Glutamatergic neuron (in vitro differentiated cells): ENCODE data around the gene CDC14B. TPM values are rescaled to one million over a fixed set of nuclear protein-coding genes. Genes with fewer than 3 reads are reported as not detected.

Source experiments
- DNase-seq: peaks from one replicate; pipeline ENCODE4 v3.0.0; 2022
- H3K27ac Mint-ChIP-seq: one replicate; pipeline ENCODE4 v1.8.0; 2020; ENCODE audit warnings: mild to moderate bottlenecking, mixed read lengths, inconsistent platforms; ENCODE audit not compliant: unreplicated experiment
- H3K27me3 Mint-ChIP-seq: one replicate; pipeline ENCODE4 v1.8.0; 2020; ENCODE audit warnings: mild to moderate bottlenecking, moderate library complexity, mixed read lengths, inconsistent platforms; ENCODE audit not compliant: unreplicated experiment
- H3K36me3 Mint-ChIP-seq: one replicate; pipeline ENCODE4 v1.8.0; 2020; ENCODE audit warnings: mild to moderate bottlenecking, mixed read lengths, inconsistent platforms; ENCODE audit not compliant: unreplicated experiment
- H3K4me1 Mint-ChIP-seq: one replicate; pipeline ENCODE4 v1.8.0; 2020; ENCODE audit warnings: mild to moderate bottlenecking, low read depth, mixed read lengths, inconsistent platforms; ENCODE audit not compliant: unreplicated experiment
- H3K4me3 Mint-ChIP-seq: one replicate; pipeline ENCODE4 v1.8.0; 2020; ENCODE audit warnings: mild to moderate bottlenecking, mixed read lengths, inconsistent platforms; ENCODE audit not compliant: unreplicated experiment
- H3K9me3 Mint-ChIP-seq: one replicate; pipeline ENCODE4 v1.8.0; 2020; ENCODE audit warnings: mild to moderate bottlenecking, moderate library complexity, mixed read lengths, inconsistent platforms; ENCODE audit not compliant: unreplicated experiment
- CTCF ChIP-seq: fragments of 200-600 bp; sonication (generic); IDR thresholded peaks from one replicate; pipeline ENCODE4 v1.5.0; 2021; ENCODE audit not compliant: partially characterized antibody, unreplicated experiment
- total RNA-seq: library from RNA; stranded (reverse); fragmentation: NEBNext Ultra II Directional; extraction: Animal tissue kit (Norgen Biotek cat#: 25700); gene quantifications from one replicate; pipeline ENCODE4 v1.2.1, GENCODE V29; 2021; ENCODE audit not compliant: unreplicated experiment

CDC14B gene
- total RNA-seq, 1 donor from 2014 or later = 9.2 TPM

DNA sequence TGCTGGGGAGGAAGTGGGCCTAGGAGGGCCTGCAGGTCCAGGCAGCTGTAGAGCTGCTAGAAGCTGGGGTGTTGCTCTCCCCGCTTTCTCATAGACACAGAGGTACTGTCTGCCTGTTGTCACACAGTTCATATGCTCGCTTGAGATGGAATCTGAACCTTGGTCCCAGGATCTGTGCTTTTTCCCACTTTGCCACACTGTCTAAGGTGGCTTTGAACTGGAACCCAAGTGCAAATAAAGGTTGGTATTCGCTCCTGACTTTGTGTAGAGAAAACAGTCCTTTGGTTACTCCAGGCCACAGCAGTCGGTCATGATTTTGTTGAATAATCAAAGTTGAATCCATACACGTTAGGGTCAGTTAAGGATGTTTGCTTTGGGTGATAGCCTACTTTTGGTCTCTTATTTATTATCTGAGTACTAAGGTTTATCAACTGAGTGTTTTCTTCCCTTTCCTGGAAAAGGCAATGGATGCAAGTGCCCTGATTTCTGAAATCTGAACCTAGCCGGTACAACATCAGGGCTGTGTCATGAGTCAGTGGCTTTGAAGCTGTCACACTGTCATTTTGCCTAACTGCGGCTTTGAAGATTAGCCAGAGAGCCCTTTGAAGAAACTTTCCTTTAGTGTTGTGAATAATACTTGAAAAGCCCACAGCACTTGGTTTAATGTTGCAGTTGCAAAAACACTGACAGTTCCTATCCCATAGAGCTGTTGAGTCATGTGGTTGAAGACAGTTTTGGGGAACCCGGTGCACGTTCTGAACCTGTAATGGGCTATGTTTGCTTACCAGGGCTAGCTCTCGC, 128.4 kb downstream of the CDC14B start:
- no peak for TF ChIP-seq CTCF
- DNase-seq = no peak
- H3K4me3 Mint-ChIP-seq = no peak overlapping the region
- peaks cover 2% of the 10 kb centered on the region for H3K9me3 Mint-ChIP-seq
- H3K27ac Mint-ChIP-seq = no peak overlapping the region
- no peaks in the 10 kb centered on the region for H3K36me3 Mint-ChIP-seq
- H3K27me3 Mint-ChIP-seq = peaks cover 3% of the 10 kb centered on the region
- no peaks in the 10 kb centered on the region for H3K4me1 Mint-ChIP-seq

- peaks cover 3% of the 10 kb centered on the region for H3K36me3 Mint-ChIP-seq
- DNase-seq = no peak
- H3K4me3 Mint-ChIP-seq = no peak overlapping the region
- H3K27ac Mint-ChIP-seq = no peak overlapping the region
- peaks cover 2% of the 10 kb centered on the region for H3K9me3 Mint-ChIP-seq
- peaks cover 3% of the 10 kb centered on the region for H3K27me3 Mint-ChIP-seq
- H3K4me1 Mint-ChIP-seq = no peaks in the 10 kb centered on the region
- TF ChIP-seq CTCF = no peak
Measured at GRCh38 chr9:96490534-96491078, 129.0 kb downstream of the CDC14B start.

GRCh38 chr9:96489482-96489979, 130.1 kb downstream of the CDC14B start:
- no peaks in the 10 kb centered on the region for H3K4me1 Mint-ChIP-seq
- H3K27me3 Mint-ChIP-seq = peaks cover 3% of the 10 kb centered on the region
- H3K9me3 Mint-ChIP-seq = no peaks in the 10 kb centered on the region
- DNase-seq = no peak
- peaks cover 7% of the 10 kb centered on the region for H3K36me3 Mint-ChIP-seq
- H3K27ac Mint-ChIP-seq = no peak overlapping the region
- no peak overlapping the region for H3K4me3 Mint-ChIP-seq
- no peak for TF ChIP-seq CTCF

- H3K36me3 Mint-ChIP-seq = peaks cover 7% of the 10 kb centered on the region
- no peak overlapping the region for H3K4me3 Mint-ChIP-seq
- no peak for DNase-seq
- H3K4me1 Mint-ChIP-seq = no peaks in the 10 kb centered on the region
- no peak overlapping the region for H3K27ac Mint-ChIP-seq
- no peak for TF ChIP-seq CTCF
- no peaks in the 10 kb centered on the region for H3K9me3 Mint-ChIP-seq
- peaks cover 2% of the 10 kb centered on the region for H3K27me3 Mint-ChIP-seq
Measured at GRCh38 chr9:96487949-96488348, 131.7 kb downstream of the CDC14B start.

DNA sequence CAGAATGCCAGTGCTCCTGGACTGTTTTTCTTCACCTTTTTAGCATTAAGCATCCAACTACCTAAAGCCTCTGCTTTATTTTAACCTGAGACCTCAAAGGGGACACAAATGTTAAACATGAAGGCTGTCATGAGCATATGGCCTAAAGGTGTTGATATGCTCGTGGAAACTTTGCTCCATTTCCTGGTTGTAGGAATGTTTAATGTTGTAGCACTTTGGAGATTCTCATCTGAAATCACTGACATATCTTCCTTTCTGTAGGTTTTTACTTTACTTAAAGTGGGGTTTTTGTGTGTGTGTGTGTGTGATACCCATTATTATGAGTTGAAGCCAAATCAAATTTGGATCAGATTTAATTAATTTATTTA, 132.6 kb downstream of the CDC14B start:
- Mint-ChIP-seq H3K4me1 (no peaks in the 10 kb centered on the region), H3K27me3 (peaks cover 2% of the 10 kb centered on the region), H3K36me3 (peaks cover 7% of the 10 kb centered on the region), H3K27ac (no peak overlapping the region), H3K4me3 (no peak overlapping the region), H3K9me3 (no peaks in the 10 kb centered on the region)
- no peak for TF ChIP-seq CTCF
- DNase-seq = no peak
